ENCODE data around the gene CD74.

DNA sequence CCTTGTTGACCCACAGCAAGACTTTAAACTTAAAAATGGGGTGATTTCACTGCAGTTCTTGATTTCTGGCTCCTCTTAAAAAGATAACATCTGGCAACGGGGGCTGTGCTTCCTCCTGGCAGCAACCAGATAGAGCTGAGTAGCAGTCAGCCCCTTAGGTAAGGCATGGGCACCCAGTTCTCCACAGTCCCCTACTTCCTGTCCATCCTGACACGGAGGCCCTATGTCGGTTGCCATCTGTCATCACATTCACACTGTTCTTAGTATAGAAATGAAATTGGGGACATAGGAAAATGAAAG, 11.7 kb downstream of the CD74 start:
- TF ChIP-seq, protein P1, sequence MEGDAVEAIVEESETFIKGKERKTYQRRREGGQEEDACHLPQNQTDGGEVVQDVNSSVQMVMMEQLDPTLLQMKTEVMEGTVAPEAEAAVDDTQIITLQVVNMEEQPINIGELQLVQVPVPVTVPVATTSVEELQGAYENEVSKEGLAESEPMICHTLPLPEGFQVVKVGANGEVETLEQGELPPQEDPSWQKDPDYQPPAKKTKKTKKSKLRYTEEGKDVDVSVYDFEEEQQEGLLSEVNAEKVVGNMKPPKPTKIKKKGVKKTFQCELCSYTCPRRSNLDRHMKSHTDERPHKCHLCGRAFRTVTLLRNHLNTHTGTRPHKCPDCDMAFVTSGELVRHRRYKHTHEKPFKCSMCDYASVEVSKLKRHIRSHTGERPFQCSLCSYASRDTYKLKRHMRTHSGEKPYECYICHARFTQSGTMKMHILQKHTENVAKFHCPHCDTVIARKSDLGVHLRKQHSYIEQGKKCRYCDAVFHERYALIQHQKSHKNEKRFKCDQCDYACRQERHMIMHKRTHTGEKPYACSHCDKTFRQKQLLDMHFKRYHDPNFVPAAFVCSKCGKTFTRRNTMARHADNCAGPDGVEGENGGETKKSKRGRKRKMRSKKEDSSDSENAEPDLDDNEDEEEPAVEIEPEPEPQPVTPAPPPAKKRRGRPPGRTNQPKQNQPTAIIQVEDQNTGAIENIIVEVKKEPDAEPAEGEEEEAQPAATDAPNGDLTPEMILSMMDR (conservative IDR thresholded peaks at IDR 0.05; ENCODE audit: low read depth, low read length): no peak
- TF ChIP-seq EZH2 (IDR thresholded peaks at IDR 0.05; ENCODE audit: low read length, unreplicated experiment): no peak

Data from PC-3 (cell line).